RPMI8226 (cell line): Measurements from ENCODE around the gene ABI2.

ENCODE experiments used
- DNase-seq: peaks from one replicate; pipeline ENCODE4 v3.0.0-alpha.2; 2015

Gene ABI2

DNA sequence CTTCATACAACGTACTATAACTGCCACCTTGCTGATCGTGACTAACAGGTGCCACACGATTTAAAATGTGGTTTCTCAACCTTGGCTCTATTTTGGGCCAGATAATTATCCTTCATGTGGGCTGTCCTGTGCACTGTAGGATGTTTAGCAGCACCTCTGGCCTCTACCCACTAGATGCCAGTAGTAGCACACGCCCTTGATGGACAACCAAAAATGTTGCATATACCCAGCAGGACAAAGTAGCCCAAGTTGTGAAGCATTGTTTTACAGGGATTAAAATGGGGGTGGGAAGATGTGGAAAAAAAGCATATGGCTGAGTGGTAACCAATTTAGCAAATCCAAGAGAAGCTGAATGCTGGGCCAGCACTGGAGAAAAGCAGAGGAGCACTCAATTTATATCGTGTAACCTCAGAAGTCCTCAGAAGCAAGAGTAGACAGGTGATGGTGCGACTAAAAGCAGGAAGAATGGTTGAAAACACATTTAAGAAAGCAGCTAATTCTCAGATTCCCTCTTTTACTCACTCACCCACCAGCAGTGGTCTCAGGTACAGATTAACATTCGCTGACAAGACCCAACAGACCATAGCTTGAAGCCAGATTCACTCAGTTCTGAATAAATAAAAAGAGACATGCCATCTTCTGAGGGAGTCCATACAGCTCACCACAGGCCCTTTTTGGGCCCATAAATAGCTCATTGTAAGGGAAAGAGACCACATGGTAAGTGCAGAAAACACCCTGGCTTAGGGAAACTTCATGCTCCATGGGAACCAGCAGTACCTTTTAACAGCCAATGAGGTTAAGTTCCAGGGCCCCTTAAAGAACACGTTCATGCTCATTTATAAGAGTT, 156.3 kb downstream of the ABI2 start:
- peak; percentile 70 for DNase-seq

- DNase-seq, result no peak
Observed at GRCh38 chr2:203489531-203489930, 161.3 kb downstream of the ABI2 start.

- no peak for DNase-seq
Observed at GRCh38 chr2:203490391-203490790, 162.2 kb downstream of the ABI2 start.

DNA sequence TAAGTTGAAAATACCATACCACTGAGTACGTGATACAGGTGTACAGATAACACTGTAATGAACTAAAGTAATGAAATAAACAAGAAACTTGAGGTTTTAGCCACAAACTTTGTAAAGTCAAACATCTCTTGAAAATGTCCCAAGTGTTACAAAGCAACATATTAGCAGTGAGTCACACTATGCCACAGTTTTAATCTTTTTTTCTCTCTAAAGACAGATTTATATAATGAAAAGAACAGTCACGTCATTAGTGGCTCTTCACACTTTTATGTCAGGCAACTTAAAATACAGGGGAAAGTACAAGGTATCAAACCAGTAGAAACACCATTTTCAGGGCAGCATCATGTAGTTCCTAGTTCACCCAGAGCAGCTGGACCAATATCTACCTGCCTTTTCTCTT, 164.8 kb downstream of the ABI2 start:
- DNase-seq, result no peak
